ENCODE data around the gene CD70. TPM values are rescaled to one million over a fixed set of nuclear protein-coding genes. Genes with fewer than 3 reads are reported as not detected.

The CD70 gene
- total and polyA plus RNA-seq, 4 donors: not detected

GRCh38 chr19:6556480-6557195, 34.3 kb downstream of the CD70 start:
- Histone ChIP-seq H3K27me3 (ENCODE audit: control insufficient read depth in 4 of 4, insufficient read depth in 4 of 4, low read length in 3 of 4) (no peaks in the 10 kb centered on the region), H3K4me3 (ENCODE audit: low read depth in 1 of 3, low read length in 3 of 3) (no peak overlapping the region), H3K4me1 (ENCODE audit: control insufficient read depth in 4 of 4, insufficient read depth in 4 of 4, low read length in 3 of 4) (no peaks in the 10 kb centered on the region), H3K36me3 (ENCODE audit: control insufficient read depth in 4 of 4, insufficient read depth in 3 of 4, low read depth in 1 of 4, low read length in 3 of 4) (no peaks in the 10 kb centered on the region), H3K9me3 (ENCODE audit: control insufficient read depth in 4 of 4, low read length in 3 of 4) (no peaks in the 10 kb centered on the region), H3K9ac (ENCODE audit: low read depth in 1 of 2, low read length in 2 of 2) (no peak overlapping the region), H3K27ac (ENCODE audit: low read depth in 1 of 2, low read length in 2 of 2) (no peak overlapping the region)
- TF ChIP-seq RXRA (IDR thresholded peaks at IDR 0.05) (no peak), ZBTB33 (IDR thresholded peaks at IDR 0.05) (no peak), FOXA1 (IDR thresholded peaks at IDR 0.05) (no peak), HNF4A (conservative IDR thresholded peaks at IDR 0.05) (no peak), NR2F2 (IDR thresholded peaks at IDR 0.05) (no peak), CTCF (IDR thresholded peaks at IDR 0.05; ENCODE audit: low read depth, low read length, missing input control) (no peak), TAF1 (conservative IDR thresholded peaks at IDR 0.05) (no peak), JUND (IDR thresholded peaks at IDR 0.05) (no peak), FOXA2 (IDR thresholded peaks at IDR 0.05) (no peak), YY1 (IDR thresholded peaks at IDR 0.05) (no peak), SP1 (IDR thresholded peaks at IDR 0.05) (no peak), HNF4G (IDR thresholded peaks at IDR 0.05) (no peak), MAX (IDR thresholded peaks at IDR 0.05) (no peak), ATF3 (IDR thresholded peaks at IDR 0.05) (no peak), EGR1 (IDR thresholded peaks at IDR 0.05; ENCODE audit: low read depth in 2 of 2) (no peak), RAD21 (IDR thresholded peaks at IDR 0.05) (no peak)
- no peak for DNase-seq (ENCODE audit: low spot score)
- 65% methylated on average over 11 of the region's 11 CpGs for WGBS

GRCh38 chr19:6556043-6556449, 34.9 kb downstream of the CD70 start:
- H3K36me3 ChIP-seq (ENCODE audit: control insufficient read depth in 4 of 4, insufficient read depth in 3 of 4, low read depth in 1 of 4, low read length in 3 of 4): no peaks in the 10 kb centered on the region
- H3K9me3 ChIP-seq (ENCODE audit: control insufficient read depth in 4 of 4, low read length in 3 of 4): no peaks in the 10 kb centered on the region
- no peak overlapping the region for H3K27ac ChIP-seq (ENCODE audit: low read depth in 1 of 2, low read length in 2 of 2)
- no peak overlapping the region for H3K9ac ChIP-seq (ENCODE audit: low read depth in 1 of 2, low read length in 2 of 2)
- no peaks in the 10 kb centered on the region for H3K27me3 ChIP-seq (ENCODE audit: control insufficient read depth in 4 of 4, insufficient read depth in 4 of 4, low read length in 3 of 4)
- no peaks in the 10 kb centered on the region for H3K4me1 ChIP-seq (ENCODE audit: control insufficient read depth in 4 of 4, insufficient read depth in 4 of 4, low read length in 3 of 4)
- 83% methylated on average over 2 of the region's 2 CpGs for WGBS
- no peak for DNase-seq (ENCODE audit: low spot score)
- no peak for TF ChIP-seq HNF4G (IDR thresholded peaks at IDR 0.05)
- TF ChIP-seq JUND (IDR thresholded peaks at IDR 0.05): no peak
- no peak for TF ChIP-seq HNF4A (conservative IDR thresholded peaks at IDR 0.05)
- no peak for TF ChIP-seq EGR1 (IDR thresholded peaks at IDR 0.05; ENCODE audit: low read depth in 2 of 2)
- TF ChIP-seq RXRA (IDR thresholded peaks at IDR 0.05): no peak
- no peak for TF ChIP-seq FOXA1 (IDR thresholded peaks at IDR 0.05)
- H3K4me3 ChIP-seq (ENCODE audit: low read depth in 1 of 3, low read length in 3 of 3): no peak overlapping the region

Measured in liver (tissue), 9 donors.